ENCODE results near the gene FOS. TPM values are rescaled to one million over a fixed set of nuclear protein-coding genes. Genes with fewer than 3 reads are reported as not detected.

The FOS gene
- total RNA-seq, 2 experiments from 2014 or later, result 4.3 to 6.4 TPM

DNA sequence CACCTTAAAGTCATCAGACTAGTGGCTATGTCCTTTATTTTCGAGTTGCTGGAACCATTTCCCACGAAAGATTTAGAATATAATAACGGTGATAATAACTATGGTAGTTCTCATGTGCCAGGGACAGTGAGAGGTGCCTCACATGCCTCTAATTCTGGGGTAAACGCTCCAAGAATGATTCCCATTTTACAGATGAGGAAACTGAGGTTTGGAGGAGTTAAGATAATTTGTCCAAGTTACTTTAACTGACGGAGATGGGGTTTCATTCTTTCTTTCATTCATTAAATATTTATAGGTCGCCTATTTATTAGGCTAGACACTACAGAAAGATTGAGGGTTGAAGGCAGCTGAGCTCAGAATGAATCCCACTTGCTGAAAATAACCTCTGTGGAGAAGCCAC is 30.7 kb upstream of the FOS start:
- CTCF ChIA-PET, result interaction anchor here (0.6 to 2.6 kb wide), 4 partner anchors 11 to 52 kb away, joined by 3 to 10 read pairs (median 4); no protein-coding TSS in a partner anchor
- POLR2A ChIA-PET, result interaction anchor here (0.6 kb wide), 1 partner anchor 110 kb away, joined by 5 read pairs; no protein-coding TSS in a partner anchor

DNA sequence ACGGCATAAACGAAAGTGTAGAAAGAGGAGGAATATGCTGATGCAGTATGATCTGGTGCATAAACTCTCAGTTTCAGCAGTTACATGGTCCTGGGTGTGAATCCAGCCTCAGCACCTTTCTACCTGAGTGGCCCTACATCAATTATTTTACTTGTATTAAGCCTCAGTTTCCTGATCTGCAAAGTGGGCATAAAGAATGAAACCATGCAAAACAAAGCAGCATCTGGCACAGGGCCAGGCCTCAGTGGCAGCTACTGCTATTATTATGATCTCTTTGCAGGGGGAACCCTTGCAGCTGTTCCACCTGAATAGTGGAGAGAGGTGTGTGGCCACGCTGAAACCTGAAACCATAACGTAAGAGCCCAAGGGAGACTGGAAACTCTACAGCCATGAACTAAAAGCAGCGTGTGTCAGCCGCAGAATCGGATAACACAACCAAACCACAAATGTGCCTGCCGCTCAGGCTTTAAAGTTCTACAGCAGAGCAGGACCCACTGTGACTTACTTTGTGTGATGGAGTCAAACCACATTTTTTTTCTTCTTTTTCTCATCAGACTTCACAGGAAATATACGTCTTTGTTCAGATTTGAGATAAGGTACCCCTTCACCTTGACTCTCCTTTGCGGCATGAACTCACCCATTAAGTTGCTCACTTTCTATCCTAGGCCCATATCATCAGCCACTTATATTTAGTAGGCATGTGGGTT is 29.2 kb upstream of the FOS start:
- ChIA-PET CTCF (interaction anchor here (1.0 to 2.6 kb wide), 2 partner anchors 10 to 46 kb away, joined by 4 to 10 read pairs; no protein-coding TSS in a partner anchor), POLR2A (interaction anchor here (0.6 to 1.0 kb wide), 2 partner anchors 123 to 1638 kb away, joined by 3 read pairs; no protein-coding TSS in a partner anchor)

DNA sequence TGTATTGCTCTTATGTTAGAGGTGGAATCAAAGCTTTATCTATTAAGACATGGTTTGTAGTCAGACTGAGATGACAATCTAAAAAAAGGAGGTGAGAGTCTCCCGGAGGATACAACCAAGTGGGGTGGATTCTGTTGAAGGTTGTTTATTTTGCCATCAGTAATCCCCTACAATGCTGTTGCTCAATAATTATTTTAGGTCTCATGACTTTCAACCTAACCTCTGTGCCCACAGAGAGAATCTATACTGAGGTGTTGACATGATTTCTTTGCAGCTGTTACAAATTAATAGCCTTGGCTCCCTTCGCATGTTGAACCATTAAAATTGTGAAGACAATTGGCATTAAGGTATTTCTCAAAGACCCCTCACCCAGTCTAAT is 28.7 kb upstream of the FOS start:
- POLR2A ChIA-PET, result interaction anchor here (0.6 to 1.2 kb wide), 2 partner anchors 9 to 1638 kb away, joined by 3 read pairs; no protein-coding TSS in a partner anchor
- CTCF ChIA-PET, result no interaction called here

DNA sequence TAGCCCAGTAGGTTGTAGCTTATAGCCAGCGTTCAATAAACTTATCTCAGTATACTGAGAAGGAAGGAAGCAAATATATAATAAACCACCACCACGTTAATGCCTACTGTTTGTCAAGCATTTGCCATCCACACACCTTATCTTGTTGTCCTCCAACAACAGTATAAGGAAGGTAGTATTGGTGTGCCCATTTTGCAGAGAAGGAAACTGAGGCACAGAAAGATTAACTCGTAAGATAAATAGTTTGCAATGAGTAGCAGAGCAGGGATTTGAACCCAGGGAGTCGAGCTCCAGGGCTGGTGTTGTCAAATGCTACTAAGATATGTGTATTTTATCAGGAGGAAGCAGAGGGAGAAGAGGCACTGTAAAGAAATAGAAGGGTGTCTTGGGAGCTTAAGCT is 27.8 kb upstream of the FOS start:
- ChIA-PET POLR2A (interaction anchor here (1.2 kb wide), 1 partner anchor 8 kb away, joined by 3 read pairs; no protein-coding TSS in a partner anchor), CTCF (no interaction called here)

DNA sequence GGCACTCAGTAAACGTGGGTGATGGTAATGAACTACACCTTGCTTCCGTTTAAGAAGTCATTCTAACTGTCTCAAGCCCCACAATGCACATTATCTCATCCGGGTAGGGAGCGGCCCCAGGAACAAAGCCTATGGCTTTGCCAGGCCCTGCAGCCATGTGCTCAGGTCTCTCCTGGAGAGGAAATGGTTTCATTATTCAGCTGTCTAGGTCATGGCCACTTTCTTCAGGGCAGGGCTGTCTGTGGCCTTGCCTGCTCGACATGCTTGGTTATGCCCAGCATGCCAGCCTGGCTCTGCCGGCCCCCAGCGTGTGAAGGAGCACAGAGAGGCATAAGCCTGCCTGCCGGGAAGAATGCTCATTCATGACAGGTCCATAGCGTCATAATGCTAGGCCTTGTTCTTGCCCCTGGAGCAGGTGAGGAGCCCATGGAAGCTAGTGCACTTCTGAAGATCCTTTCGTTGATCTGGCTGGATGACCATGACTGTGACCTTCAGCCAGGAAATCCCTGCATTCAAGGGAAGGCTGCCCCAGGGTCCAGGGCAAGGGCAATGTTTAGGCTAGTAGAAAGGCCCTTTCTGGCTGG is 26.3 kb upstream of the FOS start:
- POLR2A ChIA-PET, result interaction anchor here (0.6 kb wide), 1 partner anchor 78 kb away, joined by 10 read pairs; no protein-coding TSS in a partner anchor
- CTCF ChIA-PET, result no interaction called here

DNA sequence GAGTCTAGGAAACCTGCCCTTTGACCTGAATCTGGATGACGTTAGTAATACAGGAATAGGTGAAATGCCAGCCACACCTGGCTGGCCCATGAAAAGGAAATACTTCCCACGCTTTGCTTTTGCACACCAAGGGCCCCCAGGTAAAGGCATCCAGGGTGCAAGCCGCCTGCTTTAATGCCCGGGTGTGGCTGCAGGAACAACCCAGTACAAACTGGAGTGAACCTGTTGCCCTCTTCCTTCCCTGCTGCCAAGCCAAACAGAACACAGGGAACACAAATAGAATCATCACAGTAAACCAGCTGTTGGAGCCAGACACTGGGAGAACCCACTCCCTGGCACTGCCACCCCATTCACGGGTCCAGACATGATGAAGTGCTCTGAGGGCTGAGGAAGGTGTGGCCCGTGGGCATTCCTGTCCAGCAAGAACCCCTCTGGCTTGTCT is 24.2 kb upstream of the FOS start:
- CTCF ChIA-PET, result no interaction called here
- POLR2A ChIA-PET, result no interaction called here

DNA sequence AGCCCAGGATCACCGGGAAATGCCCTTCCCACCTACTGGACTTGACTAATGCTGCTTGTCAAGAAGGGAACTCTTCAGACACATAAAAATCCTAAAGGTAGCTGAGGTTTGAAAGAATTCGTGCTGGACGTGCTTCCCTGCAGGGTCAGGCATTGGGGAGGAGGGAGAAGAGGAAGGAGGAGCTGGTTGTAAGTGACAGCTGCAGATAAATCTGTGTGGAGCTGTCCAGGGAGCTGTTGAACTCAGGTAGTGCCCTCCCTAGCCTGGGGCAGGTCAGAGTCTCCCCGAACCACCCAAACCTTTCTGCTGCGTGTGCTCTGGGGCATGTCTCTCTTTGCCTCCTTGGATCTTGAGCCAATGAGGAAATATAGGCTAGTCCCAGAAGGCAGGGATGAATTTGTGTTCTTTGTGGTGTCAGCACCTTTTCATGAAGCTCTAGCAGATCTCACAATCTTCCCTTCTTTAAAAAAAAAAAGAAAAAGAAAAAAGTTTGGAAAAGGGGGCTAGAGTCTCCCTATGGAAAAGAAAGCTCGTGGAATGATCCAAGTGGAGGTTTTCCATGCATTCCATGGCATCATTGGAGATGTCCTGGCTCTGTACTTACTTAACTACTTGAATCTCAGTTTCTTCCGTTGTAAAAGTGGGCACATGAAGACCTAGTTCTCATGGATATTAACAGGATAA is 23.6 kb upstream of the FOS start:
- CTCF ChIA-PET, result no interaction called here

DNA sequence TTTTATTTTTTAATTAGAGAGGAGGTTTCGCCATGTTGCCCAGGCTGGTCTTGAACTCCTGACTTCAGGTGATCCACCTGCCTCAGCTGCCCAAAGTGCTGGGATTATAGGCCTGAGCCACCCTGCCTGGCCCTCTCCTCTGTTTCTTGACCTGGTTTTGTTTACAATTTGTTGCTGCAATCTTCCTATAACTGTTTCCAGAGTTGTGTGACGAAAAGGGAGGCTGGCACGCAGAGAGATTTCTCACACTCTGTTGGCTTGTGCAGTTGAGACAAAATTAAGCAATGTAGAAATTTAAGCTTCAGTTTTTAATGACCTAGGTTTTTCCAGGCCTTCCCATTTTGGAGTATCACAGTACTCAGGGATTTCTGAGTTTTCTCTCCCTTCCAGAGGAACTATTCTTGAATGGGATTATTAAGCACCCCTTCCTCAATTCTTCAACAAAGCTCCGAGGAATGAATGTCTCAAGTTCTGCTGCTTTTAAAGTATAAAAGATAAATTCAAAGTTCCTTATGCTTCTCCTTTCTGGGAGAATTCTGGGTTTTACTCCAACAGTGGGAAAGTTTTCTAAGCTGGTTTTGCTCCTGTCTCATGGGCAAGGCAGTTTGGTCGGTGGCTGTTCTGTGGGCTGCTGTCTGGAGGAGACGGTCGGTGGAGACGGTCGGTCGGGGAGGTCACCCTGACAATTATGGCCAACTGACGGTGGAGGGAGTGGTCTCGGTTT is 20.4 kb upstream of the FOS start:
- ChIA-PET POLR2A (interaction anchor here (0.9 kb wide), 1 partner anchor 19 kb away, joined by 3 read pairs; no protein-coding TSS in a partner anchor), CTCF (interaction anchor here (1.2 to 1.6 kb wide), 4 partner anchors 10 to 38 kb away, joined by 3 to 10 read pairs (median 4); no protein-coding TSS in a partner anchor)

More for the DNA sequence above, 23.6 kb upstream of the FOS start:
- POLR2A ChIA-PET, result no interaction called here

DNA sequence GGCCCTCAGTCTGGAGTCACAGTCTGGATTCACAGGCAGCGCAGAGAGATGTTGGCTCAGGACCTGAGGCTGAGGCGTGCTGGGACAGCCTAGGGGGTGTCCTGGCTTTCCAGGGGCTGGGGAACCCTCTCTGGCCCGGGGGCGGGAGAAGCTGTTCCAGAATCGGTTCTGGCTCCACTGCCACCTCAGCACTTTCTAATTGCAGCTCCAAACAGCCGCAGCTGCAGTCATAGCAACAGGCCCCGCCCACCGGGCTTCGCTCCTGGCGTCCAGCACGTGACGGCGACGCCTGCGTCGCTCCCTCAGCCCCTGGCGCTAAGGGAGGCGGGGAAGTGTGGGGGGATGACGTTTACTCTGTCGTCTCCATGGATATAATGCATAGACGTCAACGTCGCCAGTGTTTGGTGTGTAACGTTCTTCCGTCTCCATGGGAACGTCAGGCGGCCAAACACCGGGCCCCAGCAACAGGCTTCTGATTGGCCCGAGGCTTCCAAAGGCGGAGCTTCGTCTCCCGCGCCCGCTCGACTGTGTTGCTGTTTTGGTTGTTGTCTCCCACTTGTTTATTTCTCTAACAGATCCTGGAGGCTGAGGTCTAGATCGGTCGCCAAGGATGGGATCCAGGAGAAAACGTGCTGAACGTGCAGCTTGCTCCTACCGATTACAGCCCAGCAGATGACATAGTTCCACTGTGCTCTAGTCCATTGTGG is 19.7 kb upstream of the FOS start:
- POLR2A ChIA-PET, result interaction anchor here (0.9 kb wide), 2 partner anchors 9 to 18 kb away, joined by 3 read pairs; no protein-coding TSS in a partner anchor
- CTCF ChIA-PET, result interaction anchor here (1.2 to 1.6 kb wide), 4 partner anchors 10 to 38 kb away, joined by 3 to 10 read pairs (median 4); no protein-coding TSS in a partner anchor

DNA sequence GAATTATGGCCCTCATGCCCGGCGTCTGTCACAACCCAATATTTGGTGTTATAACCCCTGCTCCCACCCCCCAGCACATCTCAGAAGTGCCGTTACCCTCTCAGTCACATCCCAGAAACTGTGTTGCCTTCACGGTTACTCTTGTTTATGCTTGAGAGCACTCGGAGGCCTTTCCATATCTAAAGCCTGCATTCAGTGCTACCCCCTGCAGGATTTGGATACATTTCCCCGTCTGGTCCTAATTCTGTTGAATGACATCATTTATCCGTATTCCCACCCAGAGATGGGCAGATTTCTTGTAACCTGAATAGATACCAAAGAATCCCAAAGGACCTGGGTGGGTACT is 19.1 kb upstream of the FOS start:
- CTCF ChIA-PET, result interaction anchor here (1.3 kb wide), 1 partner anchor 11 kb away, joined by 10 read pairs; no protein-coding TSS in a partner anchor

DNA sequence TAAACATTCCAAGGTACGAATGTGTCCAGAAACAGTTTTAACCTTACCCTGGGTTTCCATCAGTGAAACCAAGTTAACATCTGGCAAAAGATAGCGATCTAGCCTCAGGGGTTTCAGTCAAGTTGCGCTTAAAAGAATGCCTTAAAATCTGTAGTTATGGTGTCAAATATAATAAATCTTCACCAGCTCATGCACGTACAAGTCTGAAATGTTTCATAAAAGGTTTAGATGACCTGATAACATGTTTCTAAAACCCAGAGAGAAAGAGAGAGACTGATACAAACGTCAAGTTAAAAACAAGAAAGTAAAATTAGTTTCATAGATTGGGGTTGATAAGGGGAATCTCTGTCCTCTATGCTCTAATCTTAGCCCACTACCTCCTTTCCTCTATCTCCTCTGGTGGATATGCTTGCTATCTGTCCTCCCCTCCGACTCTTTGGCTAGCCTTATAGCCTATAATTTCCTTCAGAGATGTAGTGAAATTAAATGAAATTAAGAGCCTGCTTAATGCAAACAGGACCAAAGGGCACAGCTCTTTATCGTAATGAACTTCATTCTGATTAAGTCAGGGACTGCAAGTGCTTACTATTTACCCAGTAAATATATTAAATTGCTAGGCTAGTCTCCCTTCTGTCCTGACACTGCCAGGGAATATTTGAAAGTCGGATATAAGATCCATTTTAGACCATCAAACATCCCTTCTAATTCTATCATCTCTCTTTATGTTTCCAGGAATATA is 18.4 kb upstream of the FOS start:
- ChIA-PET CTCF (interaction anchor here (0.7 kb wide), 1 partner anchor 44 kb away, joined by 4 read pairs; no protein-coding TSS in a partner anchor), POLR2A (no interaction called here)

More for the DNA sequence above, 19.1 kb upstream of the FOS start:
- POLR2A ChIA-PET, result interaction anchor here (0.9 kb wide), 1 partner anchor 9 kb away, joined by 3 read pairs; no protein-coding TSS in a partner anchor

DNA sequence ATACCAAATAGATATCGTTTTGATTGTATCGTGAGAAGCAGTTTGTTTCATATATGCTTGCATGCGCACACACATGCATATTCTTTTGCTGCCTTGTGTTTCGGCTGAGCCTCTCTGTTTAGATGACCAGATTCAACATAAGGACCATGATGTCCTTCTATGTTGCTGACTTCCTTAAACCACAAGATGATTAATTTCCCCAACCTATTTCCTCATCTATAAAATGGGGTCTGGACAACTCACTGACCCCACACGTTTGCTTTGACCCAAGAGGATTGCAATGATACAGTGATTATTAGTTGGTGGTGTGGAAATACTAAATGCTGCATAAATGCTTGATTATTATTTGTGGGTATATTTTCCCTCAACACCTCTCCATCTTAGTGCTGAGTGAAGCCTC is 16.8 kb upstream of the FOS start:
- ChIA-PET POLR2A (no interaction called here), CTCF (no interaction called here)

DNA sequence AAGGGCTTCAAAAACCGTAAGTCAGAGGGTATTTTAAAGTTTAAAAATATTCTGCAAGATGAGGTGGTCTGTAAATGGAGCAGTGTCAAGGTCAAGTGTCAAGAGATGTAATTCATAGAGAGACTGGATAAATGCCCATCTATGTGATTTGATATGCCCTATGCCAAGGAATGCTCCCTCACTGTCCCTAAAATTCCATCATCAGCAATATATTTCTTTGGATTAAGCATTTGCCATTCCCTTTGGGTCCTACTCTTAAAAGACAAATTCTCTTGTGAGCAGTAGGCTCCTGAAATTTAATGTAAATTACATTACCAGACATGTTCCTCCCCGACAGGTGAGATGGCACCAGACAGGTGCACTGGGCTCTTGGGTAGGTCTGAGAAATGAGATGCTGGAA is 16.0 kb upstream of the FOS start:
- POLR2A ChIA-PET, result no interaction called here
- CTCF ChIA-PET, result no interaction called here

DNA sequence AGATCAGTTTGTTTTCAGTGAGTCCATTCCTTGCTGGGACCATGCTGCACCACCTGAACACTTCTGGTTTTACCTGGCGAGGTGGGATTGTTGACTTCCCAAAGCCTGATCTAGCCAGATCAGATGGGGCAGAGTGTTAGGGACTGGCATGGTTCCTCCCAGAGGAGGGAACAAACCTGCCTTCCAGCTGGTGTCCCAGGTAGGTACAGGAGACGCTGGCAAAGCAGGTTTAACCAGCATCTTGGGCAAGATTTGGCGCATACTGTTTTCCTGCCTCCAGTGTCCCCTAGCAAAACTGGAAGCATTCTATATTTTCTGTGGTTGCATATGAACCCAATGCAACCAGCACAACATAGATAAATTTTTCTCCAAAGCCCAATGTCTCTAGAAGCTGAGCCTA is 14.6 kb upstream of the FOS start:
- ChIA-PET POLR2A (interaction anchor here (0.7 kb wide), 1 partner anchor 12 kb away, joined by 4 read pairs; no protein-coding TSS in a partner anchor), CTCF (no interaction called here)

DNA sequence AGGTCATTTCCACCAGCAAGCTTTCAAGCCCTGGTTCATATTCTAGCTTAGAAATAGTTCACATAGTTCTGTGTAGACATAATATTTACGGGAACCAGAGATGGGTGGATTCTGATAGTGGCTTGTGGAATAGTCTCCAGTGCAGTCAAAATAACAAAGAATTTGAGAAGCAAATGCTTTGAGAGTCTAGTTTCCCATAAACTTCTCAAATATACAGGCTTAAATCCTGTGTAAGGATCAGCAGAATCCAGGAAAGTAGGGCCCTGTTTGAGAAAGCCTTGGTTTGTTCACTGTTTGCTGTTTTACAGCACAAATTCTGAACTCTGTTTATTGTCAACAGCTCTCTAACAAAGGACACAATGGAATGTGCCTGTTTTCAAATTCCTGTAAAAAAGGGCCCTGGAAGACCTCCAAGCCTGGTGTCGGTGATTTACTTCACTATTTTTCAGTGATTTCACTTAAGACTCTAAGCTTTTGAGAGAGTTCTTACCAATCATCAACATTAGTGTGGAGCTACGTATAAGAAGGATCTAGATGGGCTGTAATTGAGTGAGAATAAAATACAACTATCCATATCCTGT is 11.4 kb upstream of the FOS start:
- ChIA-PET CTCF (interaction anchor here (0.6 kb wide), 1 partner anchor 376 kb away, joined by 3 read pairs; no protein-coding TSS in a partner anchor), POLR2A (no interaction called here)

DNA sequence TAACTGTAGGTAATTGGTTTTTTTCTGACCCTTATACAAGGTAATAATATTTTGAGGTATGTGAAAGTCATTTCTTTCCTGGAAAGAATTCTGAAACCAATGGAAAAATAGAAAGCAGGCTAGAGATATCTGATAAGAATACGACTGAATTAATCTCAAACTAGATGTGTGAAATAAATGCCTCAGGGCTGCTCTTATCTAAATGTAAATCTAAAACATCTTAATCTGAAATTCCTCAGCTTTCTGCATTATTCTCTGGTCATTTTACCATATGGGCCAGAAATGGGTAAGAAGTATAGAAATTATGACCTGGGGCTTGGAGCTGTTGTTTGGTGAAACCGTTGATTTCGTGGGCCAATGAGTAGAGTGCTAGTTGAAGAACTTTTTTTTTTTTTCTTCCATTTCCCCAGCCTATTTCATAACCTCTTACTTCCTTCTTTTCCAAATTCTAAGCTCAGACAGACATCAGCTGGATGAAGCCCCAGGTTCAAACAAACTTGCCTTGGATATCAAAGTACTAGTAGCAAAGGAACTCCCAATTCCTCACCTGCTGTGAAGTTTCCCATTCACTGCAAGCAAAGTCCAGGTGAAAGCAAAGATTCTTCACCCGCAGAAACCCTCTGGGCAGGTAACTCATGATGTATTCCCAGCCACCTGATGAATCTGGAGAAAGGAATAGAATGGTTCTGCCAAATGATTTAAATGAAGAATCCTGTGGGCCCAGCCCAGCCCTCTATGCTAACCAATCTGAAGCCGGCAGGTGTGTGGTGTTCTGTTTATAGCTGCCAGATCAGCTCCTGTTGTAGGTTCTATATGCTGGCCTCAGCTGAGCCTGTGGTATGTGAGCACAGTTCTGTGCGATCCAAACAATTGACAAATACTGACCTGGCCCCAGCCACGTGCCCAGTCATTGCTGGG is 9.7 kb upstream of the FOS start:
- CTCF ChIA-PET, result interaction anchor here (0.5 to 1.7 kb wide), 2 partner anchors 10 to 130 kb away, joined by 3 to 4 read pairs; no protein-coding TSS in a partner anchor
- POLR2A ChIA-PET, result no interaction called here

All from activated CD8-positive, alpha-beta memory T cell treated with anti-CD3 and anti-CD28 coated beads for 36 hours (primary cell).